IMR-90 (cell line): Measurements from ENCODE around the gene SCYL3. TPM values are rescaled to one million over a fixed set of nuclear protein-coding genes. Genes with fewer than 3 reads are reported as not detected.

ENCODE experiments used
- ATAC-seq: fragments of 200-7000 bp; cut with Tn5 transposase; 2 replicates; pipeline ENCODE4 v1.9.1; 2020; ENCODE audit warnings: low read depth, mild to moderate bottlenecking, moderate library complexity
- BruUV-seq: library from RNA; stranded (reverse); fragments of 400-500 nt; replicated peaks from 2 replicates; lab custom pipeline; 2021; lab: Mats Ljungman, UMichigan
- CTCF ChIA-PET: fragments of 300-600 bp; formaldehyde crosslinking; extraction: SDS; loops from one replicate; lab custom pipeline; 2021; ENCODE audit warnings: antibody characterized with exemption; lab: Yijun Ruan, JAX
- POLR2A ChIA-PET: fragments of 300-600 bp; sonication (Branson Sonifier 250); formaldehyde crosslinking; loops from one replicate; lab custom pipeline; 2022; ENCODE audit warnings: antibody characterized with exemption; ENCODE audit not compliant: unreplicated experiment; lab: Charles Lee
- DNase-seq: peaks from one replicate; pipeline ENCODE4 v3.0.0; 2013
- H2AFZ ChIP-seq: replicated peaks from 2 replicates; pipeline ENCODE3; 2013; ENCODE audit warnings: low read length, mild to moderate bottlenecking; ENCODE audit not compliant: poor library complexity
- H2AK5ac ChIP-seq: 2 replicates; pipeline ENCODE4 v1.6.1; 2013; ENCODE audit warnings: low read depth, low read length, inconsistent platforms
- H2AK9ac ChIP-seq: replicated peaks from 2 replicates; pipeline ENCODE3; 2013; ENCODE audit warnings: mild to moderate bottlenecking, low read depth, low read length, moderate library complexity; ENCODE audit not compliant: poor library complexity
- H2BK120ac ChIP-seq: 2 replicates; pipeline ENCODE4 v1.6.1; 2013; ENCODE audit warnings: low read depth, low read length, inconsistent platforms
- H2BK15ac ChIP-seq: 3 replicates; pipeline ENCODE4 v1.6.1; 2013; ENCODE audit warnings: low read depth, low read length, inconsistent platforms
- H2BK20ac ChIP-seq: 2 replicates; pipeline ENCODE4 v1.6.1; 2013; ENCODE audit warnings: low read depth, mild to moderate bottlenecking, inconsistent platforms, low read length, moderate library complexity
- H2BK5ac ChIP-seq: 2 replicates; pipeline ENCODE4 v1.6.1; 2013; ENCODE audit warnings: mild to moderate bottlenecking, low read depth, low read length, inconsistent platforms; ENCODE audit not compliant: poor library complexity, severe bottlenecking
- H3K14ac ChIP-seq: replicated peaks from 2 replicates; pipeline ENCODE4 v1.6.1; 2013; ENCODE audit warnings: low read depth, low read length, inconsistent platforms
- H3K18ac ChIP-seq: 2 replicates; pipeline ENCODE4 v1.6.1; 2013; ENCODE audit warnings: low read depth, low read length, control low read depth
- H3K23ac ChIP-seq: 2 replicates; pipeline ENCODE4 v1.6.1; 2013; ENCODE audit warnings: low read depth, low read length, inconsistent platforms
- H3K27ac ChIP-seq: 2 replicates; pipeline ENCODE4 v1.5.1; 2013; ENCODE audit warnings: mild to moderate bottlenecking, control low read depth, low read length; ENCODE audit not compliant: insufficient read depth
- H3K27me3 ChIP-seq: 2 replicates; pipeline ENCODE4 v1.6.1; 2013; ENCODE audit warnings: low read length; ENCODE audit not compliant: control insufficient read depth, insufficient read depth
- H3K36me3 ChIP-seq: 2 replicates; pipeline ENCODE4 v1.6.1; 2013; ENCODE audit warnings: low read length, mixed read lengths; ENCODE audit not compliant: control insufficient read depth, insufficient read depth
- H3K4ac ChIP-seq: 2 replicates; pipeline ENCODE4 v1.6.1; 2013; ENCODE audit warnings: low read depth, low read length, inconsistent platforms
- H3K4me1 ChIP-seq: 2 replicates; pipeline ENCODE4 v1.6.1; 2013; ENCODE audit warnings: low read length, mixed read lengths; ENCODE audit not compliant: control insufficient read depth, insufficient read depth
- H3K4me2 ChIP-seq: 2 replicates; pipeline ENCODE4 v1.6.1; 2013; ENCODE audit warnings: low read depth, mild to moderate bottlenecking, control low read depth, low read length, moderate library complexity
- H3K4me3 ChIP-seq: 2 replicates; pipeline ENCODE4 v1.5.1; 2013; ENCODE audit warnings: low read depth, mild to moderate bottlenecking, control low read depth, low read length, moderate library complexity; ENCODE audit not compliant: insufficient read depth
- H3K56ac ChIP-seq: 2 replicates; pipeline ENCODE4 v1.6.1; 2013; ENCODE audit warnings: low read length, inconsistent platforms; ENCODE audit not compliant: insufficient read depth; ENCODE audit errors: extremely low read depth
- H3K79me1 ChIP-seq, 2 experiments: 2 replicates each; pipeline ENCODE4 v1.6.1; 2013; ENCODE audit warnings: low read length in 2 of 2, inconsistent platforms in 1 of 2, low read depth in 1 of 2
- H3K9ac ChIP-seq: 2 replicates; pipeline ENCODE4 v1.6.1; 2013; ENCODE audit warnings: low read depth, low read length, control low read depth
- H3K9me1 ChIP-seq: 2 replicates; pipeline ENCODE4 v1.6.1; 2013; ENCODE audit warnings: low read length, inconsistent platforms; ENCODE audit not compliant: insufficient read depth
- H3K9me3 ChIP-seq: 2 replicates; pipeline ENCODE4 v1.6.1; 2013; ENCODE audit warnings: low read length; ENCODE audit not compliant: control insufficient read depth, insufficient read depth
- H4K20me1 ChIP-seq: 2 replicates; pipeline ENCODE4 v1.6.1; 2013; ENCODE audit warnings: low read length, inconsistent platforms; ENCODE audit not compliant: insufficient read depth
- H4K5ac ChIP-seq: 2 replicates; pipeline ENCODE4 v1.6.1; 2013; ENCODE audit warnings: mild to moderate bottlenecking, low read depth, low read length, control low read depth
- H4K8ac ChIP-seq, 2 experiments: 2 replicates each; pipeline ENCODE4 v1.6.1; 2013; ENCODE audit warnings: low read depth in 2 of 2, low read length in 2 of 2, control low read depth in 1 of 2, inconsistent platforms in 1 of 2
- H4K91ac ChIP-seq: 2 replicates; pipeline ENCODE4 v1.6.1; 2013; ENCODE audit warnings: low read depth, low read length, inconsistent platforms; ENCODE audit not compliant: insufficient read depth
- CHD1 ChIP-seq: IDR thresholded peaks from 2 replicates; pipeline ENCODE4 v1.6.1; 2012; ENCODE audit warnings: low read depth, low read length, improper control_type of control experiment
- FOS ChIP-seq: fragments of 150-350 bp; IDR thresholded peaks from 2 replicates; pipeline ENCODE4 v1.6.1; 2016; ENCODE audit warnings: low read depth, low read length
- MAZ ChIP-seq: IDR thresholded peaks from 2 replicates; pipeline ENCODE4 v1.6.1; 2012; ENCODE audit warnings: low read depth, mild to moderate bottlenecking, low read length, improper control_type of control experiment, moderate library complexity, borderline replicate concordance
- MXI1 ChIP-seq: IDR thresholded peaks from 2 replicates; pipeline ENCODE4 v1.6.1; 2012; ENCODE audit warnings: low read depth, mild to moderate bottlenecking, low read length, moderate library complexity, borderline replicate concordance
- NFE2L2 ChIP-seq: fragments of 150-350 bp; IDR thresholded peaks from 2 replicates; pipeline ENCODE4 v1.6.1; 2016; ENCODE audit warnings: low read depth, mild to moderate bottlenecking, low read length
- POLR2A ChIP-seq: IDR thresholded peaks from 2 replicates; pipeline ENCODE4 v1.6.1; 2012; ENCODE audit warnings: mild to moderate bottlenecking, low read depth, low read length
- SMC3 ChIP-seq: fragments of 150-350 bp; IDR thresholded peaks from 2 replicates; pipeline ENCODE4 v1.6.1; 2016; ENCODE audit warnings: low read depth, mild to moderate bottlenecking, antibody characterized with exemption, low read length, moderate library complexity
- WGBS, 2 experiments: methylation state at CpG; one replicate each; pipeline versions ENCODE4 v1.1.5 to v1.1.7; 2013; ENCODE audit warnings: missing lambda C conversion rate in 2 of 2; ENCODE audit not compliant: insufficient read length in 1 of 2; ENCODE audit errors: extremely low coverage in 2 of 2; 5-methylcytosine and 5-hydroxymethylcytosine counted together
- dilution Hi-C: fragments of 300-500 bp; cut with HindIII; formaldehyde crosslinking; loops from one replicate; pipeline ENCODE4 v1.14.3; 2018; ENCODE audit warnings: low sequenced_read_pairs; ENCODE audit not compliant: unreplicated experiment
- in situ Hi-C: fragments of 300-500 bp; cut with MboI; formaldehyde crosslinking; loops from 3 replicates; pipeline ENCODE4 v1.14.3; 2019; ENCODE audit warnings: low sequenced_read_pairs, inconsistent platforms, mixed read lengths
- intact Hi-C: fragments of 100-400 bp; cut with micrococcal nuclease; formaldehyde crosslinking; loops from 2 replicates; pipeline ENCODE4 v1.10.0; 2022
- polyA plus RNA-seq, 3 experiments: library from polyadenylated mRNA; depleted of rRNA; stranded (reverse); fragments of >200 nt; gene quantifications; 2 replicates each; pipeline ENCODE4 v1.2.3, GENCODE V29; 2012; ENCODE audit warnings: low replicate concordance in 1 of 3
- total RNA-seq: library from RNA; depleted of rRNA; stranded (reverse); fragments of >200 nt; gene quantifications from 2 replicates; pipeline ENCODE4 v1.2.3, GENCODE V29; 2012
- TF ChIP-seq, protein P1 (sequence below): fragments of 150-350 bp; IDR thresholded peaks from 2 replicates; pipeline ENCODE4 v1.6.1; 2016; ENCODE audit warnings: low read depth, mild to moderate bottlenecking, low read length, moderate library complexity, borderline replicate concordance

The SCYL3 gene
- total and polyA plus RNA-seq, 2 of the 4 experiments (the other 2 are of a cell fraction): 3.9 to 8.4 TPM

DNA sequence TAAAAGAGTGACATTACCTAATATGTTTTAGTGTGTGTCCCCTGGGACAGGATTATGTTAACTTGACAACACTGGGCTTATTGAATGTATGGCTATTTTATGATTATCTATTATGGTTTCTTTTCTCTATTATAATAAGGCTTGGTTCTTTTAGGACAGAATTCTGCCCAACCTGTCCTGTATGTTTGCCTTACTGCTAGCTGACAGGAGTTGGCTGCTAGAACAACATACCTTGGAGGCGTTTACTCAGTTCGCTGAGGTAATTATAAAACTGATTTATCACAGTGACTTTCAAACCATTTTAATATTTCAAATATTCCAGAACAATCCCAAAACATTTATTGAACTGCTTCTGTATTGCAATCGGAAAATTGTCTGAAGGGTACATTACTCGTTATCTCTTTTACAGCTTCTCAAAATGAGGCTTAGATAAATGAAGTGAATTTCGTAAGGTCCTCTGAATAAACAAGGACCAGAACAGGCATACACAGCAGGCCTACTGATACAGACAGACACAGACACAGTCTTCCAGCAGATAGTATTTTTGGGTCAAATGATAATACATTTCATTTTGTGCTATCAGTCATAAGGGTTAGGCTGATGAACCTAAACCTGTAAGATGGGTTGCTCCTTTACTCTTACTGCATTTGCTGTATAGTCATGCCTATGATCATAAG is 44.2 kb downstream of the SCYL3 start:
- no peak overlapping the region for H2AK5ac ChIP-seq
- H3K4me1 ChIP-seq: no peaks in the 10 kb centered on the region
- H3K4me2 ChIP-seq: no peak overlapping the region
- in situ Hi-C loops: no loop called here
- H3K4ac ChIP-seq: no peak overlapping the region
- H3K9me1 ChIP-seq: no peaks in the 10 kb centered on the region; the same call in 1 of the 2 replicates
- WGBS, 2 experiments: no CpG with 5 or more reads among the region's 5 CpGs
- dilution Hi-C loops: no loop called here
- no peak overlapping the region for H2BK15ac ChIP-seq
- TF ChIP-seq FOS (no peak), MAZ (no peak), CHD1 (no peak), NFE2L2 (no peak), POLR2A (no peak), SMC3 (no peak), MXI1 (no peak)
- TF ChIP-seq, protein P1, sequence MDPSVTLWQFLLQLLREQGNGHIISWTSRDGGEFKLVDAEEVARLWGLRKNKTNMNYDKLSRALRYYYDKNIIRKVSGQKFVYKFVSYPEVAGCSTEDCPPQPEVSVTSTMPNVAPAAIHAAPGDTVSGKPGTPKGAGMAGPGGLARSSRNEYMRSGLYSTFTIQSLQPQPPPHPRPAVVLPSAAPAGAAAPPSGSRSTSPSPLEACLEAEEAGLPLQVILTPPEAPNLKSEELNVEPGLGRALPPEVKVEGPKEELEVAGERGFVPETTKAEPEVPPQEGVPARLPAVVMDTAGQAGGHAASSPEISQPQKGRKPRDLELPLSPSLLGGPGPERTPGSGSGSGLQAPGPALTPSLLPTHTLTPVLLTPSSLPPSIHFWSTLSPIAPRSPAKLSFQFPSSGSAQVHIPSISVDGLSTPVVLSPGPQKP: no peak
- no peaks in the 10 kb centered on the region for H3K9me3 ChIP-seq
- H3K56ac ChIP-seq: no peak overlapping the region
- no peak overlapping the region for H4K91ac ChIP-seq
- no peak overlapping the region for H3K27ac ChIP-seq
- H3K36me3 ChIP-seq: peaks cover 23% of the 10 kb centered on the region
- no peak overlapping the region for H3K9ac ChIP-seq
- no peak overlapping the region for H2AK9ac ChIP-seq
- H2BK120ac ChIP-seq: no peak overlapping the region
- peaks cover 4% of the 10 kb centered on the region in 2 experiments; a peak in 1 of 4 replicates for H3K79me1 ChIP-seq
- ChIA-PET CTCF (no interaction called here), POLR2A (no interaction called here)
- no peak overlapping the region for H4K8ac ChIP-seq
- H3K14ac ChIP-seq: no peak overlapping the region
- no peak for ATAC-seq
- H3K27me3 ChIP-seq: no peaks in the 10 kb centered on the region
- H3K18ac ChIP-seq: no peak overlapping the region
- no peak for DNase-seq
- no peak overlapping the region for H3K23ac ChIP-seq
- BruUV-seq: no TSS peak
- H2BK20ac ChIP-seq: no peak overlapping the region
- H2AFZ ChIP-seq: no peak overlapping the region
- intact Hi-C loops: no loop called here
- H3K4me3 ChIP-seq: no peak overlapping the region
- H4K5ac ChIP-seq: no peak overlapping the region
- no peak overlapping the region for H2BK5ac ChIP-seq
- no peaks in the 10 kb centered on the region for H4K20me1 ChIP-seq
